Skin of body (tissue), 2 donors: ENCODE measurements around the gene SRGAP3. TPM values are rescaled to one million over a fixed set of nuclear protein-coding genes. Genes with fewer than 3 reads are reported as not detected.

Experiments
- DNase-seq: peaks from one replicate; lab custom pipeline; 2025; lab: John Stamatoyannopoulos, UW
- total RNA-seq: library from RNA; depleted of rRNA; stranded (reverse); fragments of >200 nt; gene quantifications from one replicate; pipeline ENCODE4 v1.2.3, GENCODE V29; 2014

Gene SRGAP3
- total RNA-seq, 1 donor from 2014 or later = 21.4 TPM

GRCh38 chr3:9253327-9253726 is 3.9 kb upstream of the SRGAP3 start:
- no peak for DNase-seq

- no peak for DNase-seq
Measured at GRCh38 chr3:9251055-9251786, 1.8 kb upstream of the SRGAP3 start.

- DNase-seq = no peak
Measured at GRCh38 chr3:9250236-9250635, 790 bp upstream of the SRGAP3 start.

- DNase-seq = no peak
Measured at GRCh38 chr3:9248522-9249271, 749 bp downstream of the SRGAP3 start.

- no peak for DNase-seq
Measured at GRCh38 chr3:9247941-9248521, 1.4 kb downstream of the SRGAP3 start.

- no peak for DNase-seq
Measured at GRCh38 chr3:9247361-9247940, 2.0 kb downstream of the SRGAP3 start.

- no peak for DNase-seq
Measured at GRCh38 chr3:9246189-9246588, 3.3 kb downstream of the SRGAP3 start.

- no peak for DNase-seq
Measured at GRCh38 chr3:9244495-9245183, 4.8 kb downstream of the SRGAP3 start.

- DNase-seq = no peak
Measured at GRCh38 chr3:9241956-9242355, 7.5 kb downstream of the SRGAP3 start.

- DNase-seq = no peak
Measured at GRCh38 chr3:9239680-9240079, 9.8 kb downstream of the SRGAP3 start.

GRCh38 chr3:9238721-9239295 is 10.6 kb downstream of the SRGAP3 start:
- DNase-seq = peak; percentile 18

GRCh38 chr3:9238276-9238675 is 11.2 kb downstream of the SRGAP3 start:
- DNase-seq = peak; percentile 24

- no peak for DNase-seq
Measured at GRCh38 chr3:9233814-9234600, 15.4 kb downstream of the SRGAP3 start.

GRCh38 chr3:9233101-9233500 is 16.3 kb downstream of the SRGAP3 start:
- DNase-seq = no peak

GRCh38 chr3:9231937-9232336 is 17.5 kb downstream of the SRGAP3 start:
- DNase-seq = no peak

GRCh38 chr3:9231471-9231870 is 18.0 kb downstream of the SRGAP3 start:
- DNase-seq = no peak

- no peak for DNase-seq
Measured at GRCh38 chr3:9231006-9231405, 18.4 kb downstream of the SRGAP3 start.

GRCh38 chr3:9230596-9230995 is 18.9 kb downstream of the SRGAP3 start:
- no peak for DNase-seq

- DNase-seq = no peak
Measured at GRCh38 chr3:9229879-9230278, 19.6 kb downstream of the SRGAP3 start.

- no peak for DNase-seq
Measured at GRCh38 chr3:9229325-9229724, 20.1 kb downstream of the SRGAP3 start.
